ENCODE measurements around the gene CDK5RAP2. TPM values are rescaled to one million over a fixed set of nuclear protein-coding genes. Genes with fewer than 3 reads are reported as not detected.

The CDK5RAP2 gene
- total and polyA plus RNA-seq, 9 of the 15 experiments (the other 6 are each of a cell fraction or from before 2014, with no cell fraction given), result 19.9 to 68.8 (median 42.2) TPM

GRCh38 chr9:120619751-120620655, 40.0 kb upstream of the CDK5RAP2 start (continued):
- TF ChIP-seq, protein P1, sequence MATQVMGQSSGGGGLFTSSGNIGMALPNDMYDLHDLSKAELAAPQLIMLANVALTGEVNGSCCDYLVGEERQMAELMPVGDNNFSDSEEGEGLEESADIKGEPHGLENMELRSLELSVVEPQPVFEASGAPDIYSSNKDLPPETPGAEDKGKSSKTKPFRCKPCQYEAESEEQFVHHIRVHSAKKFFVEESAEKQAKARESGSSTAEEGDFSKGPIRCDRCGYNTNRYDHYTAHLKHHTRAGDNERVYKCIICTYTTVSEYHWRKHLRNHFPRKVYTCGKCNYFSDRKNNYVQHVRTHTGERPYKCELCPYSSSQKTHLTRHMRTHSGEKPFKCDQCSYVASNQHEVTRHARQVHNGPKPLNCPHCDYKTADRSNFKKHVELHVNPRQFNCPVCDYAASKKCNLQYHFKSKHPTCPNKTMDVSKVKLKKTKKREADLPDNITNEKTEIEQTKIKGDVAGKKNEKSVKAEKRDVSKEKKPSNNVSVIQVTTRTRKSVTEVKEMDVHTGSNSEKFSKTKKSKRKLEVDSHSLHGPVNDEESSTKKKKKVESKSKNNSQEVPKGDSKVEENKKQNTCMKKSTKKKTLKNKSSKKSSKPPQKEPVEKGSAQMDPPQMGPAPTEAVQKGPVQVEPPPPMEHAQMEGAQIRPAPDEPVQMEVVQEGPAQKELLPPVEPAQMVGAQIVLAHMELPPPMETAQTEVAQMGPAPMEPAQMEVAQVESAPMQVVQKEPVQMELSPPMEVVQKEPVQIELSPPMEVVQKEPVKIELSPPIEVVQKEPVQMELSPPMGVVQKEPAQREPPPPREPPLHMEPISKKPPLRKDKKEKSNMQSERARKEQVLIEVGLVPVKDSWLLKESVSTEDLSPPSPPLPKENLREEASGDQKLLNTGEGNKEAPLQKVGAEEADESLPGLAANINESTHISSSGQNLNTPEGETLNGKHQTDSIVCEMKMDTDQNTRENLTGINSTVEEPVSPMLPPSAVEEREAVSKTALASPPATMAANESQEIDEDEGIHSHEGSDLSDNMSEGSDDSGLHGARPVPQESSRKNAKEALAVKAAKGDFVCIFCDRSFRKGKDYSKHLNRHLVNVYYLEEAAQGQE (IDR thresholded peaks at IDR 0.05; ENCODE audit: borderline replicate concordance), result peak; percentile 62; the same call in 1 of the 2 replicates
- TF ChIP-seq, protein P1 (CRISPR knock-in tag; IDR thresholded peaks at IDR 0.05; ENCODE audit: low read depth), result no peak
- TF ChIP-seq KLF16 (IDR thresholded peaks at IDR 0.05) (0 out of 2 replicates have a peak, but pooled peaks have one; percentile 17), ZNF134 (CRISPR knock-in tag; conservative IDR thresholded peaks at IDR 0.05) (no peak), SMC3 (conservative IDR thresholded peaks at IDR 0.05; ENCODE audit: insufficient read depth, low read depth, low read length) (peak; percentile 56), RBM34 (IDR thresholded peaks at IDR 0.05; ENCODE audit: borderline replicate concordance, insufficient read depth, low read length) (no peak), HNRNPH1 (optimal IDR thresholded peaks at IDR 0.05; ENCODE audit: low read depth, low read length) (no peak)
- TF ChIP-seq, protein P2, sequence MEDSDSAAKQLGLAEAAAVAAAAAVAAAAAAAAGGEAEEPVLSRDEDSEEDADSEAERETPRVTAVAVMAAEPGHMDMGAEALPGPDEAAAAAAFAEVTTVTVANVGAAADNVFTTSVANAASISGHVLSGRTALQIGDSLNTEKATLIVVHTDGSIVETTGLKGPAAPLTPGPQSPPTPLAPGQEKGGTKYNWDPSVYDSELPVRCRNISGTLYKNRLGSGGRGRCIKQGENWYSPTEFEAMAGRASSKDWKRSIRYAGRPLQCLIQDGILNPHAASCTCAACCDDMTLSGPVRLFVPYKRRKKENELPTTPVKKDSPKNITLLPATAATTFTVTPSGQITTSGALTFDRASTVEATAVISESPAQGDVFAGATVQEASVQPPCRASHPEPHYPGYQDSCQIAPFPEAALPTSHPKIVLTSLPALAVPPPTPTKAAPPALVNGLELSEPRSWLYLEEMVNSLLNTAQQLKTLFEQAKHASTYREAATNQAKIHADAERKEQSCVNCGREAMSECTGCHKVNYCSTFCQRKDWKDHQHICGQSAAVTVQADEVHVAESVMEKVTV (CRISPR knock-in tag; IDR thresholded peaks at IDR 0.05), result 0 out of 2 replicates have a peak, but pooled peaks have one; percentile 38
- TF ChIP-seq, protein P3, sequence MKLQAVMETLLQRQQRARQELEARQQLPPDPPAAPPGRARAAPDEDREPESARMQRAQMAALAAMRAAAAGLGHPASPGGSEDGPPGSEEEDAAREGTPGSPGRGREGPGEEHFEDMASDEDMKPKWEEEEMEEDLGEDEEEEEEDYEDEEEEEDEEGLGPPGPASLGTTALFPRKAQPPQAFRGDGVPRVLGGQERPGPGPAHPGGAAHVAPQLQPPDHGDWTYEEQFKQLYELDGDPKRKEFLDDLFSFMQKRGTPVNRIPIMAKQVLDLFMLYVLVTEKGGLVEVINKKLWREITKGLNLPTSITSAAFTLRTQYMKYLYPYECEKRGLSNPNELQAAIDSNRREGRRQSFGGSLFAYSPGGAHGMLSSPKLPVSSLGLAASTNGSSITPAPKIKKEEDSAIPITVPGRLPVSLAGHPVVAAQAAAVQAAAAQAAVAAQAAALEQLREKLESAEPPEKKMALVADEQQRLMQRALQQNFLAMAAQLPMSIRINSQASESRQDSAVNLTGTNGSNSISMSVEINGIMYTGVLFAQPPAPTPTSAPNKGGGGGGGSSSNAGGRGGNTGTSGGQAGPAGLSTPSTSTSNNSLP (IDR thresholded peaks at IDR 0.05; ENCODE audit: borderline replicate concordance, low read depth, low read length), result peak; percentile 88

Measured in K562 (cell line).